ENCODE results near the gene OMD. TPM values are rescaled to one million over a fixed set of nuclear protein-coding genes. Genes with fewer than 3 reads are reported as not detected.

Gene OMD
- not detected for total RNA-seq (2021; fragmentation: NEBNext Ultra II Directional; extraction: Animal tissue kit (Norgen Biotek cat#: 25700))
- long read RNA-seq = 0 reads

GRCh38 chr9:92424340-92424739 lies at the start of gene OMD:
OMD (minus strand) TSS chr9:92424471; CDS start chr9:92417558, 6,913 bp downstream.
- no peak for TF ChIP-seq CTCF (IDR thresholded peaks at IDR 0.05)
- Mint-ChIP-seq H3K27me3 (ENCODE audit: insufficient read depth) (no peaks in the 10 kb centered on the region; the same call in 1 of the 2 replicates), H3K9me3 (no peaks in the 10 kb centered on the region), H3K4me3 (peak within 1 kb of the TSS; percentile 53), H3K36me3 (ENCODE audit: low read depth) (no peaks in the 10 kb centered on the region), H3K4me1 (ENCODE audit: low read depth) (peaks cover 33% of the 10 kb centered on the region), H3K27ac (peak within 1 kb of the TSS; percentile 84)
- DNase-seq = no peak

- peaks cover 57% of the 10 kb centered on the region for H3K4me1 Mint-ChIP-seq (ENCODE audit: low read depth)
- no peaks in the 10 kb centered on the region for H3K27me3 Mint-ChIP-seq (ENCODE audit: insufficient read depth)
- peak overlapping the region; percentile 70 for H3K27ac Mint-ChIP-seq
- no peaks in the 10 kb centered on the region for H3K9me3 Mint-ChIP-seq
- TF ChIP-seq CTCF (IDR thresholded peaks at IDR 0.05) = no peak
- H3K36me3 Mint-ChIP-seq (ENCODE audit: low read depth) = no peaks in the 10 kb centered on the region
- no peak overlapping the region; the same call in 1 of the 2 replicates for H3K4me3 Mint-ChIP-seq
- DNase-seq = peak; percentile 62
Observed at GRCh38 chr9:92468206-92468605, 43.9 kb upstream of the OMD start.

- no peak for TF ChIP-seq CTCF (IDR thresholded peaks at IDR 0.05)
- no peak for DNase-seq
- H3K4me3 Mint-ChIP-seq = no peak overlapping the region
- no peak overlapping the region; the same call in 1 of the 2 replicates for H3K27ac Mint-ChIP-seq
- H3K27me3 Mint-ChIP-seq (ENCODE audit: insufficient read depth) = no peaks in the 10 kb centered on the region
- peaks cover 64% of the 10 kb centered on the region for H3K4me1 Mint-ChIP-seq (ENCODE audit: low read depth)
- no peaks in the 10 kb centered on the region for H3K9me3 Mint-ChIP-seq
- H3K36me3 Mint-ChIP-seq (ENCODE audit: low read depth) = no peaks in the 10 kb centered on the region
Observed at GRCh38 chr9:92467511-92467910, 43.2 kb upstream of the OMD start.

GRCh38 chr9:92467041-92467440 lies 42.8 kb upstream of the OMD start:
- Mint-ChIP-seq H3K4me1 (ENCODE audit: low read depth) (peaks cover 67% of the 10 kb centered on the region), H3K9me3 (no peaks in the 10 kb centered on the region), H3K36me3 (ENCODE audit: low read depth) (no peaks in the 10 kb centered on the region), H3K27me3 (ENCODE audit: insufficient read depth) (no peaks in the 10 kb centered on the region), H3K27ac (no peak overlapping the region), H3K4me3 (no peak overlapping the region)
- no peak for TF ChIP-seq CTCF (IDR thresholded peaks at IDR 0.05)
- DNase-seq = no peak

- Mint-ChIP-seq H3K36me3 (ENCODE audit: low read depth) (no peaks in the 10 kb centered on the region), H3K27ac (peak overlapping the region; percentile 92), H3K4me1 (ENCODE audit: low read depth) (peaks cover 63% of the 10 kb centered on the region), H3K4me3 (peak overlapping the region; percentile 79), H3K27me3 (ENCODE audit: insufficient read depth) (no peaks in the 10 kb centered on the region; the same call in none of the 2 replicates), H3K9me3 (no peaks in the 10 kb centered on the region)
- peak; percentile 95 for DNase-seq
- TF ChIP-seq CTCF (IDR thresholded peaks at IDR 0.05) = no peak
Observed at GRCh38 chr9:92463984-92464383, 39.7 kb upstream of the OMD start.

Measured in HFFc6 (cell line).